Measurements from ENCODE around the gene JPH2.

GRCh38 chr20:44084891-44085290 lies 102.1 kb downstream of the JPH2 start:
- TF ChIP-seq CTCF (IDR thresholded peaks at IDR 0.05; ENCODE audit: borderline replicate concordance, extremely low read depth, low read length, poor library complexity, severe bottlenecking), result no peak
- TF ChIP-seq EZH2 (IDR thresholded peaks at IDR 0.05; ENCODE audit: borderline replicate concordance, low read depth, low read length, severe bottlenecking), result no peak
